ENCODE measurements around the gene SVEP1. TPM values are rescaled to one million over a fixed set of nuclear protein-coding genes. Genes with fewer than 3 reads are reported as not detected.

SVEP1 gene
- total RNA-seq, 1 donor from 2014 or later = 41.8 TPM

DNA sequence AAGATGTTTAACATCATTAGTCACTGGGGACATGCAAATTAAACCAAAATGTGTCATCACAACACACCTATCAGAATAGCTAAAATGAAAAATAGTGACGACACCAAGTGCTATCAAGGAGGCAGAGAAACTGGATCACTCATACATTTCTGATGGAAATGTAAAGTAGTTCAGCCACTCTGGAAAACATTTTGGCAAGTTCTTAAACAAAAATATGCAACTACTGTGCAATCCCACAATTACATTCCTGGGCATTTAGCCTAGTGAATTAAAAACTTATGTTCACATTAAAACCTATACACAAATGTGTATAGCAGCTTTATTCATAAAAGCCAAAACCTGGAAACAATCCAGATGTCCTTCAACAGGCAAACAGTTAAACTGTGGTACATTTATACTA lies 53.1 kb downstream of the SVEP1 start:
- no peak overlapping the region for H3K4me3 ChIP-seq
- H3K27me3 ChIP-seq = no peaks in the 10 kb centered on the region
- no peak overlapping the region for H3K27ac ChIP-seq
- peaks cover 0 to 17% of the 10 kb centered on the region in 2 donors for H3K9me3 ChIP-seq
- intact Hi-C loops (cut with DNase I) = no loop called here
- TF ChIP-seq, protein P1, sequence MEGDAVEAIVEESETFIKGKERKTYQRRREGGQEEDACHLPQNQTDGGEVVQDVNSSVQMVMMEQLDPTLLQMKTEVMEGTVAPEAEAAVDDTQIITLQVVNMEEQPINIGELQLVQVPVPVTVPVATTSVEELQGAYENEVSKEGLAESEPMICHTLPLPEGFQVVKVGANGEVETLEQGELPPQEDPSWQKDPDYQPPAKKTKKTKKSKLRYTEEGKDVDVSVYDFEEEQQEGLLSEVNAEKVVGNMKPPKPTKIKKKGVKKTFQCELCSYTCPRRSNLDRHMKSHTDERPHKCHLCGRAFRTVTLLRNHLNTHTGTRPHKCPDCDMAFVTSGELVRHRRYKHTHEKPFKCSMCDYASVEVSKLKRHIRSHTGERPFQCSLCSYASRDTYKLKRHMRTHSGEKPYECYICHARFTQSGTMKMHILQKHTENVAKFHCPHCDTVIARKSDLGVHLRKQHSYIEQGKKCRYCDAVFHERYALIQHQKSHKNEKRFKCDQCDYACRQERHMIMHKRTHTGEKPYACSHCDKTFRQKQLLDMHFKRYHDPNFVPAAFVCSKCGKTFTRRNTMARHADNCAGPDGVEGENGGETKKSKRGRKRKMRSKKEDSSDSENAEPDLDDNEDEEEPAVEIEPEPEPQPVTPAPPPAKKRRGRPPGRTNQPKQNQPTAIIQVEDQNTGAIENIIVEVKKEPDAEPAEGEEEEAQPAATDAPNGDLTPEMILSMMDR (IDR thresholded peaks at IDR 0.05) = no peak
- DNase-seq (ENCODE audit: low spot score in 2 of 2) = no peak
- H3K36me3 ChIP-seq = no peaks in the 10 kb centered on the region
- H3K4me1 ChIP-seq = no peaks in the 10 kb centered on the region

DNA sequence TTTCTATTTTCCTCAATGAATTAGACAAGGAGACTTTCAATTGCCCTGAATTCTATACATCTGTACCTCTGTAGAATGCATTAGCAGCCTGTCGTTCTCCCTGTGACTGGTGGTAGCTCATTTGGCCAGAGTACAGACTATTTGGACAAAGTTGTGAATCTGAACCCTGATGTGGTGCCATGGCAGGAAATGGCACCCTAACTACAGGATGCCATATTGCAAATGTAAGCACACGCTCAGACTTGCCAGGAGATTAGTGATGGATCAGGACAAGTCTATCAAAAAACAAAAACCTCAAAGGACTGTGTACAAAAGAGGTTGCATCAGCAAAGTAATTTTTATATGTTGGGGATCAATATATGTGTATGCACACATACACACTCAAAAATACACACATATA lies 58.3 kb downstream of the SVEP1 start:
- intact Hi-C loops (cut with DNase I) = loop anchor here (5.0 kb wide), 1 partner anchor 61 kb away; no protein-coding TSS in a partner anchor
- no peak for DNase-seq (ENCODE audit: low spot score in 2 of 2)
- Histone ChIP-seq H3K4me1 (peaks cover 3 to 6% of the 10 kb centered on the region in 2 donors), H3K9me3 (peaks cover 0 to 7% of the 10 kb centered on the region in 2 donors), H3K4me3 (no peak overlapping the region), H3K27ac (peak overlapping the region in 1 of 2 donors; percentile 3), H3K27me3 (no peaks in the 10 kb centered on the region), H3K36me3 (no peaks in the 10 kb centered on the region)
- TF ChIP-seq, protein P1 (IDR thresholded peaks at IDR 0.05) = no peak

DNA sequence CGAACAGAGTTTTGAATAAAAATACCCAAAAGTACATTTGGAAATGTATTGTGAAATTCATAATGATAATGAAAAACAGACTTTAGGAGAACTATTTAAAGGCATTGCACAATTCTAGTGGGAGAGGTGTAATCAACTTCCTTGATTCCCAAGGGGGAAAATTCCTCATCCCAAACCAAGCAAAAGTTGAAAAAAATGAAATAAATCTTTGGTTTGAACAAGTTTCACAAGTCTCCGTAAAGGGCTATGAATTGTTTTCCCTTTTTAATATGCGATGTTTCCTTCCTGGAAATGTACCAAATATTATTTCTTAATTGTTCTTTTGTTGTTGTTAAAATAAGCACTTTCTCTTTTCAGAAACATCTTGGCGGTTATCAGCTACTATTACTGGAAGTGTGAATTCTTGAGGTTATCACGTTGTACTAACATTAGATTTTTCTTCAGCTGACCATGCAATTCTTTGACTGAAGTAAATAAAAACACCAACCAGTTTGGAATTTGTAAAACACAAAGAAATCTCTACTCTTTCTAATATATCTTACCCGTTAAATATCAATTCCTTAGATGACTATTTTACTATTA lies 59.3 kb downstream of the SVEP1 start:
- Histone ChIP-seq H3K4me1 (peaks cover 3 to 6% of the 10 kb centered on the region in 2 donors), H3K36me3 (no peaks in the 10 kb centered on the region), H3K4me3 (peak overlapping the region in 1 of 2 donors; percentile 19), H3K27ac (no peak overlapping the region), H3K9me3 (peaks cover 0 to 7% of the 10 kb centered on the region in 2 donors), H3K27me3 (no peaks in the 10 kb centered on the region)
- TF ChIP-seq, protein P1 (IDR thresholded peaks at IDR 0.05) = no peak
- intact Hi-C loops (cut with DNase I) = loop anchor here (5.0 kb wide), 1 partner anchor 62 kb away; no protein-coding TSS in a partner anchor
- DNase-seq (ENCODE audit: low spot score in 2 of 2) = no peak

DNA sequence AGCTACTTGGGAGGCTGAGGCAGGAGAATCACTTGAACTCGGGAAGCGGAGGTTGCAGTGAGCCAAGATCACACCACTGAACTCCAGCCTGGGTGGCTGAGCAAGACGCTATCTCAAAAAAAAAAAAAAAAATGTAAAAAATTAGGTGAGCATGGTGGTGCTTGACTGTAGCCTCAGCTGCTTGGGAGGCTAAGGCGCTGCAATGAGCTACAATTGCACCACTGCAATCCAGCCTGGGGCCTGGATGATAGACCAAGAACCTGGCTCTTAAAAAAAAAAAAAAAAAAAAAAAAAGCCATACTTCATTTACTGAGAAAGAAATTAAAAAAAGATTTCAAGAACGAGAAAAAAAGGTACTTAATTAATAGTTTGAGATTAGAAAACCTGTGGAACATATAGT lies 62.1 kb downstream of the SVEP1 start:
- intact Hi-C loops (cut with DNase I) = no loop called here
- no peak for DNase-seq (ENCODE audit: low spot score in 2 of 2)

DNA sequence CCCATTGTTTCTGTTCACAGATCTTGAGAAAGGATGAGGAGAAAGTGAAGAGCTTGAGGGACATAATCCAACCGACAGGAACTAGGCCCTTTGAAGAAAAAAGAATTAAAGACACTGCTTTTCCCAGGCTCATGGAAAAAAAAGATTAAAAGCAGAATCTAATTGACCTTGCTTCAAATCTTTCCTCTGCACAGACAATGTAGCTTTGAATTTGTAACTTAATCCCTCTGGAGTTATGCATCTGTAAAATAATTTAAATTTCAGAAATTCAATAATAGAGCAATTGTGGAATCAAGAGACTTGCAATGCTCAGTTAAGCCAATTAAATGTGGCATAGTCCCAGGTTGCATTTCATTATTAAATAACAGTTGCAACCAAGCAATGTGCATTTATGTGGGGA lies 64.6 kb downstream of the SVEP1 start:
- DNase-seq (ENCODE audit: low spot score in 2 of 2) = no peak
- peaks cover 3% of the 10 kb centered on the region in 2 donors for H3K4me1 ChIP-seq
- H3K4me3 ChIP-seq = no peak overlapping the region
- TF ChIP-seq, protein P1 (IDR thresholded peaks at IDR 0.05) = no peak
- no peaks in the 10 kb centered on the region for H3K27me3 ChIP-seq
- intact Hi-C loops (cut with DNase I) = no loop called here
- peaks cover 0 to 8% of the 10 kb centered on the region in 2 donors for H3K36me3 ChIP-seq
- no peaks in the 10 kb centered on the region for H3K9me3 ChIP-seq
- no peak overlapping the region for H3K27ac ChIP-seq

More for the DNA sequence above, 62.1 kb downstream of the SVEP1 start:
- Histone ChIP-seq H3K27ac (no peak overlapping the region), H3K27me3 (no peaks in the 10 kb centered on the region), H3K36me3 (no peaks in the 10 kb centered on the region), H3K4me3 (no peak overlapping the region), H3K9me3 (no peaks in the 10 kb centered on the region), H3K4me1 (peaks cover 3 to 6% of the 10 kb centered on the region in 2 donors)
- TF ChIP-seq, protein P1 (IDR thresholded peaks at IDR 0.05) = no peak
